LNCaP clone FGC (cell line): ENCODE data around the gene MOSPD3.

Experiments
- DNase-seq: peaks from one replicate; pipeline ENCODE4 v3.0.0-alpha.2; 2011; ENCODE audit warnings: low read depth
- H3K4me3 ChIP-seq: 2 replicates; pipeline ENCODE4 v1.5.1; 2011; ENCODE audit warnings: mild to moderate bottlenecking, low read depth, low read length, control low read depth
- TF ChIP-seq, protein P1 (sequence below): IDR thresholded peaks from 2 replicates; pipeline ENCODE4 v1.5.1; 2012; ENCODE audit warnings: mild to moderate bottlenecking; ENCODE audit not compliant: control insufficient read depth, insufficient read depth; ENCODE audit errors: extremely low read depth

The MOSPD3 gene

GRCh38 chr7:100607111-100607510 is 5.2 kb upstream of the MOSPD3 start:
- DNase-seq, result no peak
- H3K4me3 ChIP-seq, result no peak overlapping the region
- TF ChIP-seq, protein P1, sequence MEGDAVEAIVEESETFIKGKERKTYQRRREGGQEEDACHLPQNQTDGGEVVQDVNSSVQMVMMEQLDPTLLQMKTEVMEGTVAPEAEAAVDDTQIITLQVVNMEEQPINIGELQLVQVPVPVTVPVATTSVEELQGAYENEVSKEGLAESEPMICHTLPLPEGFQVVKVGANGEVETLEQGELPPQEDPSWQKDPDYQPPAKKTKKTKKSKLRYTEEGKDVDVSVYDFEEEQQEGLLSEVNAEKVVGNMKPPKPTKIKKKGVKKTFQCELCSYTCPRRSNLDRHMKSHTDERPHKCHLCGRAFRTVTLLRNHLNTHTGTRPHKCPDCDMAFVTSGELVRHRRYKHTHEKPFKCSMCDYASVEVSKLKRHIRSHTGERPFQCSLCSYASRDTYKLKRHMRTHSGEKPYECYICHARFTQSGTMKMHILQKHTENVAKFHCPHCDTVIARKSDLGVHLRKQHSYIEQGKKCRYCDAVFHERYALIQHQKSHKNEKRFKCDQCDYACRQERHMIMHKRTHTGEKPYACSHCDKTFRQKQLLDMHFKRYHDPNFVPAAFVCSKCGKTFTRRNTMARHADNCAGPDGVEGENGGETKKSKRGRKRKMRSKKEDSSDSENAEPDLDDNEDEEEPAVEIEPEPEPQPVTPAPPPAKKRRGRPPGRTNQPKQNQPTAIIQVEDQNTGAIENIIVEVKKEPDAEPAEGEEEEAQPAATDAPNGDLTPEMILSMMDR, result no peak

DNA sequence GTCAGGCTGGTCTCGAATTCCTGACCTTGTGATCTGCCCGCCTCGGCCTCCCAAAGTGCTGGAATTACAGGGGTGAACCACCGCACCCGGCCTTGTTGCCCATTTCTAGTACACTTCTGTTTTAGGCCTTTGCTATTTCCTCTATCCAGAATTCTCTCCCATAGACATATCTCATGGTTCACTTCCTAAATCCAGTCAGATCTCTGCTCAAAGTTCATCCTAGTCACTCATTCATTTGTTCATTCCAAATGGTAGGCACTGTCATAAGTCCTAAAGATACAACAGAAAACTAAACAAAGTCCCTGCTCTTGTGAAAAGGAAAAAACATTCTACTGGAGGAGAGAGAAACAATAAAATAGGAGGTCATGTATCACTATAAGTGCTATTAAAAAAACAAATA is 2.4 kb upstream of the MOSPD3 start:
- TF ChIP-seq, protein P1, result no peak
- no peak for DNase-seq
- no peak overlapping the region for H3K4me3 ChIP-seq

- H3K4me3 ChIP-seq, result peak overlapping the region; percentile 89
- DNase-seq, result no peak
- TF ChIP-seq, protein P1, result no peak
These were observed 520 bp downstream of the MOSPD3 start for GRCh38 chr7:100612730-100613390.

DNA sequence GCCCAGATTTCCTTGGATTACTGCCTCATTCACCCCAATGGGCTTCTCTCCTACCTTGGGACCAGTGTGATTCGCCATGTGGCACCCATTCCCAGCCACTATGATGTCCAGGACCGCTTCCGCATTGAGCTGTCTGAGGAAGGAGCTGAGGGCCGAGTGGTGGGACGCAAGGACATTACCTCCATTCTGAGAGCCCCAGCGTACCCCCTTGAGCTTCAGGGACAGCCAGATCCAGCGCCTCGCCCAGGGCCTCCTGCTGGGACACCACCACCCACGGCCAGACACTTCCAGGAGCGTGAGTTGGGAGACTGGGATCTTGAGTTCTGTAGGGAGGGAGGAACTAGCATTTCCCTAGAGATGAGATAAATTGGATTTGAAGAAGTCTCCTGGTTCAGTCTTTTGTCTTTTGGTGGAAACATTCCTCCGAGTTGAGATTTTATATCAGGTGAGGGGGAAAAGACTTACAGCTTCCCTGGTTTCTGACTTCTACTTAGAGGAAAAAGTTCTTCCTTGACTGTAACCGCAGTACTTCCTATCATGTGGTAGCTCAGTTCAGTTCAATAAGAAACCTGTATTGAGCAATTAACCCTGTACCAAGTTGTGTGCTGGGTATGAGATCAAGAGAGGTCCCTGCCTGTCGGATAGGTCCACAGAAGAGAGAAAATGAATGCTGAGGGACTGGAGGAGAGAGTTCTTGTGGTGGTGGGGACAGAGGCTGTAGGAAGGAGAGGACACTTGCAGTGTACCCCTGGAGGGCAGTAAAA is 1.3 kb downstream of the MOSPD3 start:
- no peak for DNase-seq

DNA sequence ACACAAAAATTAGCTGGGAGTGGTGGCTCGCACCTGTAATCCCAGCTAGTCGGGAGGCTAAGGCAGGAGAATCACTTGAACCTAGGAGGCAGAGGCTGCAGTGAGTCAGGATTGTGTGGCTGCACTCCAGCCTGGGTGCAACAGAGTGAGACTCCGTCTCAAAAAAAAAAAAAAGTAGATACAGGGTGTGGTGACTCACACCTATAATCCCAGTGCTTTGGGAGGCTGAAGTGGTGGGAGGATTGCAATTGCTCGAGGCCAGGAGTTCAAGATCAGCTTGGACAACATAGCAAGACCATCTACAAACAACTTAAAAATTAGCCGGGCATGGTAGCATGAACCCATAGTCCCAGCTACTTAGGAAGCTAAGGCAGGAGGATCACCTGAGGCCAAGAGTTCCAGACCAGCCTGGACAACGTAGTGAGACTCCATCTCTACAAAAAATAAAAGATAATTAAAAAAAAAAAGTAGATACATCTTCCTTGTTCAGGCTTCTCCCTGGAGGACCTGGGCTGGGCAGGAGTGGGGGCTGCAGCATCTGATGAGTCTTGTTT is 2.0 kb downstream of the MOSPD3 start:
- TF ChIP-seq, protein P1, result no peak
- DNase-seq, result no peak
- no peak overlapping the region for H3K4me3 ChIP-seq

More for the DNA sequence above, 1.3 kb downstream of the MOSPD3 start:
- peak overlapping the region; percentile 89 for H3K4me3 ChIP-seq
- TF ChIP-seq, protein P1, result no peak

- DNase-seq, result no peak
- TF ChIP-seq, protein P1, result no peak
- no peak overlapping the region for H3K4me3 ChIP-seq
These were observed 7.9 kb downstream of the MOSPD3 start for GRCh38 chr7:100620239-100620638.
